GM18867 (cell line): ENCODE data around the gene TSHZ3.

Source experiments
- ATAC-seq: cut with Tn5 transposase; IDR thresholded peaks from one replicate; pipeline ENCODE4 v1.9.1; 2021; ENCODE audit warnings: mild to moderate bottlenecking, moderate library complexity; ENCODE audit not compliant: unreplicated experiment

The TSHZ3 gene

GRCh38 chr19:31268751-31269383 lies 80.4 kb downstream of the TSHZ3 start:
- ATAC-seq = no peak

GRCh38 chr19:31266731-31267130 lies 82.5 kb downstream of the TSHZ3 start:
- no peak for ATAC-seq

- no peak for ATAC-seq
Observed at GRCh38 chr19:31266196-31266595, 83.0 kb downstream of the TSHZ3 start.

GRCh38 chr19:31264041-31264778 lies 85.0 kb downstream of the TSHZ3 start:
- no peak for ATAC-seq

- no peak for ATAC-seq
Observed at GRCh38 chr19:31263328-31263727, 85.9 kb downstream of the TSHZ3 start.

GRCh38 chr19:31262725-31263191 lies 86.5 kb downstream of the TSHZ3 start:
- no peak for ATAC-seq

- ATAC-seq = no peak
Observed at GRCh38 chr19:31261603-31262212, 87.5 kb downstream of the TSHZ3 start.

GRCh38 chr19:31261019-31261602 lies 88.1 kb downstream of the TSHZ3 start:
- ATAC-seq = no peak

- no peak for ATAC-seq
Observed at GRCh38 chr19:31260171-31260933, 88.9 kb downstream of the TSHZ3 start.

- ATAC-seq = no peak
Observed at GRCh38 chr19:31258211-31259052, 90.8 kb downstream of the TSHZ3 start.

GRCh38 chr19:31257426-31258130 lies 91.7 kb downstream of the TSHZ3 start:
- no peak for ATAC-seq

GRCh38 chr19:31257025-31257424 lies 92.2 kb downstream of the TSHZ3 start:
- no peak for ATAC-seq

- no peak for ATAC-seq
Observed at GRCh38 chr19:31256593-31256960, 92.7 kb downstream of the TSHZ3 start.

GRCh38 chr19:31255831-31256592 lies 93.2 kb downstream of the TSHZ3 start:
- ATAC-seq = no peak

GRCh38 chr19:31255174-31255799 lies 93.9 kb downstream of the TSHZ3 start:
- ATAC-seq = no peak

GRCh38 chr19:31254611-31255010 lies 94.6 kb downstream of the TSHZ3 start:
- ATAC-seq = no peak

GRCh38 chr19:31254180-31254551 lies 95.1 kb downstream of the TSHZ3 start:
- ATAC-seq = no peak

- ATAC-seq = no peak
Observed at GRCh38 chr19:31253526-31254179, 95.6 kb downstream of the TSHZ3 start.
